Psoas muscle (tissue), 8 donors: ENCODE measurements around the gene PPP3CB. TPM values are rescaled to one million over a fixed set of nuclear protein-coding genes. Genes with fewer than 3 reads are reported as not detected.

Experiments used
- ATAC-seq, 4 donors: fragments of 200-7000 bp; cut with Tn5 transposase; one replicate each; pipeline ENCODE4 v1.9.1; 2020; ENCODE audit warnings: moderate library complexity in 3 of 4, mild to moderate bottlenecking in 2 of 4
- DNase-seq, 2 donors: peaks; one replicate each; pipeline ENCODE4 v3.0.0-alpha.2; 2020
- H3K27ac ChIP-seq: fragments of 200-600 bp; one replicate; pipeline ENCODE4 v1.8.0; 2022
- H3K27me3 ChIP-seq, 3 donors: fragments of 200-600 bp in 1 of 3; one replicate each; pipeline versions ENCODE4 v1.6.1 to v1.8.0; 2013 to 2022; ENCODE audit warnings: low read length in 2 of 3, mild to moderate bottlenecking in 2 of 3, moderate library complexity in 1 of 3; ENCODE audit not compliant: insufficient read depth in 3 of 3
- H3K36me3 ChIP-seq, 2 donors: fragments of 200-600 bp in 1 of 2; one replicate each; pipeline versions ENCODE4 v1.6.1 to v1.8.0; 2013 to 2022; ENCODE audit warnings: low read depth in 1 of 2, mild to moderate bottlenecking in 1 of 2, moderate library complexity in 1 of 2; ENCODE audit not compliant: insufficient read depth in 1 of 2
- H3K4me1 ChIP-seq: fragments of 200-600 bp; one replicate; pipeline ENCODE4 v1.8.0; 2022
- H3K4me3 ChIP-seq: fragments of 200-600 bp; one replicate; pipeline ENCODE4 v1.8.0; 2022; ENCODE audit warnings: mild to moderate bottlenecking
- H3K9me3 ChIP-seq: fragments of 200-600 bp; one replicate; pipeline ENCODE4 v1.8.0; 2022
- WGBS, 3 donors: extraction: QIAGEN DNeasy Blood & Tissue Kit; methylation state at CpG; one replicate each; pipeline versions ENCODE4 v1.1.6 to v1.1.7; 2013; 5-methylcytosine and 5-hydroxymethylcytosine counted together
- intact Hi-C, 2 donors: fragments of 100-400 bp; cut with DNase I; formaldehyde crosslinking; loops; one replicate each; pipeline versions ENCODE4 v1.11.0 to v1.14.2; 2022
- polyA plus RNA-seq, 3 donors: library from polyadenylated mRNA; stranded (reverse); fragments of 200-250 nt; gene quantifications; one replicate each; pipeline ENCODE4 v1.2.3, GENCODE V29; 2013
- total RNA-seq, 4 donors: library from RNA; stranded (reverse); fragmentation: NEBNext Ultra II Directional in 2 of 4; extraction: Animal tissue kit (Norgen Biotek cat#: 25700) in 2 of 4; gene quantifications; one replicate each; pipeline versions ENCODE4 v1.2.1 to v1.2.4, GENCODE V29; 2021 to 2023
- TF ChIP-seq, protein P1 (sequence below): fragments of 200-600 bp; IDR thresholded peaks from one replicate; pipeline ENCODE4 v1.8.0; 2022; ENCODE audit warnings: antibody characterized with exemption
- donor health status: healthy with polysubstance abuse.
- donor health status: DM: no; HTN: no; CAD: no; lungs with moderate emphysema.
- donor health status: Bipolar disorder and iron deficiency.
- donor health status: healthy.
- donor health status: DM: yes; HTN: yes; CAD: no.
- donor health status: DM: no; HTN: no; CAD: no.
- donor health status: DM: no; HTN: no; CAD: no.
- donor health status: DM: yes; HTN: yes; CAD: no.

Gene PPP3CB
- total and polyA plus RNA-seq, 7 donors = 52.2 to 177 (median 132) TPM

DNA sequence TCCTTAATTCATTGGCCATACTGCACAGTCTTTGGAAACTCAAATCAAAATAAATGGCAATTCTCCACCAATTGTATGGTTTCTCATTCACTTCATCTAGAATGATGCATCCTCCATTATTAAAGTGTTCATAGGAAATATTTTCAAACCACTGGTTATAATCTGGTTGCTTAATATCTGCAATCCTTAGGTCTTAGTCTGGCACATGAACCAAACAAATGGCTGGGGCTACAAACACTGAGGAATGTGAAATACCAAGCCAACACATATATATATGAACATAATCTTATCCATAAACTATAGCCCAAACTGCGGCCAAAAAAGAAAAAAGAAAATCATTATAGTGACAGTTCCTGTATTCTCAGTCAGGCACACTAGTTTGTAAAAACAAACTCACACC, 56.8 kb downstream of the PPP3CB start:
- no peaks in the 10 kb centered on the region for H3K27me3 ChIP-seq
- intact Hi-C loops = no loop called here
- no peak for ATAC-seq
- peaks cover 2 to 42% of the 10 kb centered on the region in 2 donors for H3K36me3 ChIP-seq
- peak overlapping the region; percentile 51 for H3K27ac ChIP-seq
- WGBS, 3 donors = 90 to 100% (median 93%) methylated on average over 1 of the region's 1 CpG
- no peak overlapping the region for H3K4me3 ChIP-seq
- H3K4me1 ChIP-seq = peaks cover 35% of the 10 kb centered on the region
- no peaks in the 10 kb centered on the region for H3K9me3 ChIP-seq
- TF ChIP-seq, protein P1, sequence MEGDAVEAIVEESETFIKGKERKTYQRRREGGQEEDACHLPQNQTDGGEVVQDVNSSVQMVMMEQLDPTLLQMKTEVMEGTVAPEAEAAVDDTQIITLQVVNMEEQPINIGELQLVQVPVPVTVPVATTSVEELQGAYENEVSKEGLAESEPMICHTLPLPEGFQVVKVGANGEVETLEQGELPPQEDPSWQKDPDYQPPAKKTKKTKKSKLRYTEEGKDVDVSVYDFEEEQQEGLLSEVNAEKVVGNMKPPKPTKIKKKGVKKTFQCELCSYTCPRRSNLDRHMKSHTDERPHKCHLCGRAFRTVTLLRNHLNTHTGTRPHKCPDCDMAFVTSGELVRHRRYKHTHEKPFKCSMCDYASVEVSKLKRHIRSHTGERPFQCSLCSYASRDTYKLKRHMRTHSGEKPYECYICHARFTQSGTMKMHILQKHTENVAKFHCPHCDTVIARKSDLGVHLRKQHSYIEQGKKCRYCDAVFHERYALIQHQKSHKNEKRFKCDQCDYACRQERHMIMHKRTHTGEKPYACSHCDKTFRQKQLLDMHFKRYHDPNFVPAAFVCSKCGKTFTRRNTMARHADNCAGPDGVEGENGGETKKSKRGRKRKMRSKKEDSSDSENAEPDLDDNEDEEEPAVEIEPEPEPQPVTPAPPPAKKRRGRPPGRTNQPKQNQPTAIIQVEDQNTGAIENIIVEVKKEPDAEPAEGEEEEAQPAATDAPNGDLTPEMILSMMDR = no peak
- no peak for DNase-seq

DNA sequence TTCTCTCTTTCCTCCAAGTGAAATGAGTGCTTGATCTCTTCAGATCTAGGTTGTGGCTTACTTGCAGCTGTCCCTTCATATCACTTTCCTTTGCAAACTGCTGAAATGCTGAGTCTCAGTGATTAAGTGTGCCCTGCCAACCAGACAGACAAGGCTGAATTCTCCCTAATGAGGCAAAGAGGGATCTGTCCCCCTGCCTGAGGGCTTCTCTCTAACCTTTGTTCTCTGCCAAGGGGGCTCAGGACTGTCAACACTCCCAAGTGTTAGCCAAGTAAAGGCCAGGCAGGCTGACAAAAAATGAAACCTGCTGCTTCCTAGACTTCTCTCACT, 62.3 kb downstream of the PPP3CB start, which contains the start of gene MSS51:
Gene MSS51, minus strand, starts transcription at position 24 of the 330 bp plus-strand sequence. CDS start 5,277 bp downstream, outside the sequence.
- intact Hi-C loops = loop anchor here in 1 of 2 donors (5.0 kb wide), 2 partner anchors 34 to 59 kb away; no protein-coding TSS in a partner anchor
- DNase-seq (peak in 1 of 2 donors; percentile 29), ATAC-seq (peak; percentile 91 to 96 (median 94))
- TF ChIP-seq, protein P1 = no peak
- Histone ChIP-seq H3K36me3 (peaks cover 2 to 46% of the 10 kb centered on the region in 2 donors), H3K4me3 (peak within 1 kb of the TSS; percentile 70), H3K4me1 (peaks cover 27% of the 10 kb centered on the region), H3K9me3 (no peaks in the 10 kb centered on the region), H3K27ac (peak within 1 kb of the TSS; percentile 78), H3K27me3 (no peaks in the 10 kb centered on the region)

DNA sequence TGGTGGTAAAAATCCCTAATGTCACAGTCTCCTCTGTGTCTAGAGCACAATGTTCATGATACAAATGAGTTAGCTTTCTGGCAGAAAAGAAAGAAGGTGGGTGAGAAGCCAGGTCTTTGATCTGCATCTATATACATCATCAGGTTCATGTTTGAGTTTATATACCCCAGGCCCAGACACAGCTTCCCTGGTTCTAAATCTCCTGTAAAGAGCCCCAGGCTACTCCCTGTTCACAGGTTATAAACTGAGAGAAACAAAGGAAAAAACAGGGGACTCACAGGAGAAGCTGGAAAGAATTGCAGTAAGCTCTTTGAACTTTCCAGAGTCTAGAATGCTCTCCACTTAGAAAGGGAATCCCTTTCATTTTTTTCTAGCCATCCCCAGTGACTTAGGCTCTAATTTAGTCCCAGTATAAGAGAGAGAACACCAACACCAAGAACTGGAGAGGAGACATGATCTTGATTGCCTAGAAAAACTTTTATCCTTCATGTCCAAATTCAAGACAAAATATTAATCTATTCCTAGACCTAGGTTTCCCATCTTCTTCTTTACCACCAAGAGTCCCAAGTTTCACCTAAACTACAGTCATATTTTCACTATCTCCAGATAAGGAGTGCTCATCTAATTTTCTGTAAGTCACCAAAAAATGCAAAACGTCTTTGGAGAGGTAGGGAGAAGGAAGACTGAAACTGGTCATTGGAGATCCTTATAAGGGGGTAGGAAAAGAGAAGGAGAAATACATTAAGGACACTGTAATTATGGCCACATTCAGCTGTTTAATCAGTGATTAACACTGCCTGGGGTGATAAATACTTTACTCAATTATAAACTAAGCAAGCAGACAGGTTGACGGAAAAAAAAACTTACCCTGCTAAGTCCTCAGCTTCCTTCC, 62.9 kb downstream of the PPP3CB start:
- ATAC-seq = peak; percentile 37 to 79 (median 68)
- peaks cover 2 to 46% of the 10 kb centered on the region in 2 donors for H3K36me3 ChIP-seq
- H3K4me1 ChIP-seq = peaks cover 30% of the 10 kb centered on the region
- TF ChIP-seq, protein P1 = no peak
- H3K27ac ChIP-seq = peak overlapping the region; percentile 78
- intact Hi-C loops = loop anchor here in 1 of 2 donors (5.0 kb wide), 2 partner anchors 34 to 59 kb away; no protein-coding TSS in a partner anchor
- no peak for DNase-seq
- H3K27me3 ChIP-seq = no peaks in the 10 kb centered on the region
- H3K9me3 ChIP-seq = no peaks in the 10 kb centered on the region
- WGBS, 3 donors = 26 to 36% (median 27%) methylated on average over 2 of the region's 2 CpGs
- H3K4me3 ChIP-seq = peak overlapping the region; percentile 70

DNA sequence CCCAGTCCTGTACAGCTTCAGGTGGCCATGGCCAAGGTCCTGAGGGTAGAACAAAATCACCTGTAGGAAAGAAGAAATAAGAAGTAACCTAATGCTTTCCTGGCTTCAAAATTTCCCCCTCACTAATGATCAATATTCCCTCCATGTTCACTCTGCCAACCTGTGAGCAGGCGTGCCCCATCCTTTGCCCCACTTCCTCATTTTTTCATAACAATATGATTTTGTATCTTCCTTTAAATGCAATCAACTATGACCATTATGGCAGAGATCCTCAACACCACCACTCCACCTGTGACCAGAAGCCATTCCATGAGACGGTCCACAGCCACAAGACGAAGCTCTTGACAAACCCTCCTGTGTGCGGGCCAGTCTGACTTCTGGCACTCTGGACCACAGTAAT, 69.5 kb downstream of the PPP3CB start:
- H3K27me3 ChIP-seq = no peaks in the 10 kb centered on the region
- 92 to 97% (median 97%) methylated on average over 4 of the region's 4 CpGs for WGBS, 3 donors
- peak overlapping the region; percentile 6 for H3K27ac ChIP-seq

More for the DNA sequence above, 69.5 kb downstream of the PPP3CB start:
- H3K36me3 ChIP-seq = peaks cover 12 to 87% of the 10 kb centered on the region in 2 donors
- intact Hi-C loops = no loop called here
- no peak overlapping the region for H3K4me3 ChIP-seq
- TF ChIP-seq, protein P1 = no peak
- peaks cover 17% of the 10 kb centered on the region for H3K4me1 ChIP-seq
- DNase-seq (no peak), ATAC-seq (no peak)
- H3K9me3 ChIP-seq = no peaks in the 10 kb centered on the region
